KOPT-K1 (cell line): ENCODE results near the gene TSSC4.

Source experiments
- H3K27ac ChIP-seq: fragments of 200-600 bp; sonication (generic); 2 replicates; pipeline ENCODE4 v1.5.1; 2016; ENCODE audit warnings: antibody characterized with exemption, mild to moderate bottlenecking, low read depth, low read length; ENCODE audit not compliant: poor library complexity, severe bottlenecking
- H3K36me3 ChIP-seq: fragments of 200-600 bp; sonication (generic); 2 replicates; pipeline ENCODE4 v1.5.1; 2017; ENCODE audit warnings: antibody characterized with exemption, mild to moderate bottlenecking, low read length, moderate library complexity; ENCODE audit not compliant: insufficient read depth
- H3K9me3 ChIP-seq: fragments of 200-600 bp; sonication (generic); 2 replicates; pipeline ENCODE4 v1.5.1; 2017; ENCODE audit warnings: antibody characterized with exemption, low read length, mild to moderate bottlenecking; ENCODE audit not compliant: insufficient read depth, poor library complexity, severe bottlenecking

The TSSC4 gene

GRCh38 chr11:2421996-2422395 lies 21.4 kb downstream of the TSSC4 start:
- Histone ChIP-seq H3K27ac (no peak overlapping the region), H3K36me3 (no peaks in the 10 kb centered on the region), H3K9me3 (no peaks in the 10 kb centered on the region)

- Histone ChIP-seq H3K27ac (no peak overlapping the region), H3K36me3 (no peaks in the 10 kb centered on the region), H3K9me3 (no peaks in the 10 kb centered on the region)
These were observed 22.1 kb downstream of the TSSC4 start for GRCh38 chr11:2422461-2423156.

GRCh38 chr11:2423157-2424025 lies 22.8 kb downstream of the TSSC4 start:
- no peak overlapping the region for H3K27ac ChIP-seq
- no peaks in the 10 kb centered on the region for H3K9me3 ChIP-seq
- no peaks in the 10 kb centered on the region for H3K36me3 ChIP-seq

GRCh38 chr11:2424811-2425495 lies 24.4 kb downstream of the TSSC4 start:
- no peaks in the 10 kb centered on the region for H3K36me3 ChIP-seq
- no peak overlapping the region for H3K27ac ChIP-seq

GRCh38 chr11:2425506-2425905 lies 25.0 kb downstream of the TSSC4 start:
- no peaks in the 10 kb centered on the region for H3K36me3 ChIP-seq
- H3K27ac ChIP-seq, result no peak overlapping the region
- no peaks in the 10 kb centered on the region for H3K9me3 ChIP-seq

More at GRCh38 chr11:2424811-2425495, 24.4 kb downstream of the TSSC4 start:
- no peaks in the 10 kb centered on the region for H3K9me3 ChIP-seq

GRCh38 chr11:2426221-2426620 lies 25.7 kb downstream of the TSSC4 start:
- Histone ChIP-seq H3K36me3 (no peaks in the 10 kb centered on the region), H3K27ac (no peak overlapping the region), H3K9me3 (no peaks in the 10 kb centered on the region)

- no peaks in the 10 kb centered on the region for H3K36me3 ChIP-seq
These were observed 26.4 kb downstream of the TSSC4 start for GRCh38 chr11:2426826-2427521.

GRCh38 chr11:2427721-2428321 lies 27.3 kb downstream of the TSSC4 start:
- H3K36me3 ChIP-seq, result no peaks in the 10 kb centered on the region
- H3K9me3 ChIP-seq, result no peaks in the 10 kb centered on the region
- H3K27ac ChIP-seq, result no peak overlapping the region

More at GRCh38 chr11:2426826-2427521, 26.4 kb downstream of the TSSC4 start:
- H3K9me3 ChIP-seq, result no peaks in the 10 kb centered on the region
- H3K27ac ChIP-seq, result no peak overlapping the region

- H3K9me3 ChIP-seq, result no peaks in the 10 kb centered on the region
- no peak overlapping the region for H3K27ac ChIP-seq
- no peaks in the 10 kb centered on the region for H3K36me3 ChIP-seq
These were observed 27.8 kb downstream of the TSSC4 start for GRCh38 chr11:2428322-2428795.

- Histone ChIP-seq H3K9me3 (no peaks in the 10 kb centered on the region), H3K27ac (no peak overlapping the region), H3K36me3 (no peaks in the 10 kb centered on the region)
These were observed 30.8 kb downstream of the TSSC4 start for GRCh38 chr11:2431395-2431794.

GRCh38 chr11:2432171-2432621 lies 31.6 kb downstream of the TSSC4 start:
- Histone ChIP-seq H3K9me3 (no peaks in the 10 kb centered on the region), H3K36me3 (no peaks in the 10 kb centered on the region), H3K27ac (no peak overlapping the region)

GRCh38 chr11:2432628-2433071 lies 32.1 kb downstream of the TSSC4 start:
- no peaks in the 10 kb centered on the region for H3K36me3 ChIP-seq
- H3K27ac ChIP-seq, result no peak overlapping the region
- H3K9me3 ChIP-seq, result no peaks in the 10 kb centered on the region

- Histone ChIP-seq H3K9me3 (no peaks in the 10 kb centered on the region), H3K36me3 (no peaks in the 10 kb centered on the region), H3K27ac (no peak overlapping the region)
These were observed 32.8 kb downstream of the TSSC4 start for GRCh38 chr11:2433106-2433925.
